ENCODE data around the gene WNT2B. TPM values are rescaled to one million over a fixed set of nuclear protein-coding genes. Genes with fewer than 3 reads are reported as not detected.

Gene WNT2B
- total and polyA plus RNA-seq, 12 donors: 0.46 to 3.3 (median 2.2) TPM

GRCh38 chr1:112501810-112502641 lies 6.7 kb upstream of the WNT2B start:
- peaks cover 0 to 27% (median 15%) of the 10 kb centered on the region in 9 donors for H3K4me1 ChIP-seq
- H3K9me3 ChIP-seq: no peaks in the 10 kb centered on the region
- intact Hi-C loops (cut with DNase I): loop anchor here in 6 of 10 donors (5.0 to 10.0 kb wide), 4 partner anchors 63 to 205 kb away; partner anchors contain the start of genes RHOC (in 6 of the 6), CAPZA1 (in 1 of the 6) and ST7L (in 1 of the 6)
- WGBS, 2 donors: 5% methylated on average over 65 of the region's 65 CpGs
- no peaks in the 10 kb centered on the region for H3K36me3 ChIP-seq
- H3K27ac ChIP-seq: peak overlapping the region in 8 of 10 donors; percentile 14 to 79 (median 72)
- H3K27me3 ChIP-seq: peaks cover 0 to 78% (median 4%) of the 10 kb centered on the region in 7 donors
- H3K4me3 ChIP-seq: peak overlapping the region; percentile 35 to 73 (median 61)
- ATAC-seq (peak; percentile 84 to 92 (median 90)), DNase-seq (peak; percentile 76 to 77)
- peak; percentile 62 to 84 (median 71) for TF ChIP-seq CTCF (IDR thresholded peaks at IDR 0.05)

- DNase-seq: no peak
- peaks cover 0 to 31% (median 19%) of the 10 kb centered on the region in 9 donors for H3K4me1 ChIP-seq
- peak in 4 of 8 donors; percentile 45 to 53 (median 50) for ATAC-seq
- H3K4me3 ChIP-seq: peak overlapping the region in 4 of 10 donors; percentile 61 to 73 (median 61)
- peaks cover 0 to 86% (median 10%) of the 10 kb centered on the region in 7 donors for H3K27me3 ChIP-seq
- no peak for TF ChIP-seq CTCF (IDR thresholded peaks at IDR 0.05)
- H3K9me3 ChIP-seq: no peaks in the 10 kb centered on the region
- peak overlapping the region in 5 of 10 donors; percentile 66 to 79 (median 73) for H3K27ac ChIP-seq
- WGBS, 2 donors: 83 to 85% methylated on average over 2 of the region's 2 CpGs
- H3K36me3 ChIP-seq: no peaks in the 10 kb centered on the region
- intact Hi-C loops (cut with DNase I): loop anchor here in 6 of 10 donors (5.0 to 10.0 kb wide), 4 partner anchors 62 to 204 kb away; partner anchors contain the start of genes RHOC (in 6 of the 6), CAPZA1 (in 1 of the 6) and ST7L (in 1 of the 6)
Observed at GRCh38 chr1:112502826-112503225, 5.9 kb upstream of the WNT2B start.

GRCh38 chr1:112504001-112504660 lies 4.6 kb upstream of the WNT2B start:
- Histone ChIP-seq H3K9me3 (no peaks in the 10 kb centered on the region), H3K36me3 (no peaks in the 10 kb centered on the region), H3K4me3 (no peak overlapping the region), H3K27me3 (peaks cover 0 to 99% (median 23%) of the 10 kb centered on the region in 7 donors), H3K4me1 (peaks cover 6 to 42% (median 32%) of the 10 kb centered on the region in 9 donors), H3K27ac (no peak overlapping the region)
- no peak for DNase-seq
- intact Hi-C loops (cut with DNase I): loop anchor here in 6 of 10 donors (5.0 to 10.0 kb wide), 4 partner anchors 61 to 203 kb away; partner anchors contain the start of genes RHOC (in 6 of the 6), CAPZA1 (in 1 of the 6) and ST7L (in 1 of the 6)
- ATAC-seq: no peak
- 80 to 86% methylated on average over 11 of the region's 11 CpGs for WGBS, 2 donors
- TF ChIP-seq CTCF (IDR thresholded peaks at IDR 0.05): no peak
